Spleen (tissue), 11 donors: ENCODE results near the gene PHF24. TPM values are rescaled to one million over a fixed set of nuclear protein-coding genes. Genes with fewer than 3 reads are reported as not detected.
"Not testable (repeated sequence)": the region's sequence is repeated elsewhere in the genome, so short reads cannot be mapped to it uniquely, and the experiment has no call there.

Experiments used
- DNase-seq: peaks from one replicate; pipeline ENCODE4 v3.0.0-alpha.2; 2020
- H3K27ac ChIP-seq, 8 donors: fragments of 200-600 bp; sonication (generic) in 7 of 8; 1 replicate in 4 of 8; 2 replicates in 4 of 8; pipeline versions ENCODE4 v1.5.0 to v1.8.0; 2016 to 2021; ENCODE audit warnings: inconsistent platforms in 4 of 8, mild to moderate bottlenecking in 4 of 8, moderate library complexity in 1 of 8
- H3K27me3 ChIP-seq, 7 donors: fragments of 200-600 bp; sonication (generic) in 6 of 7; replicated peaks in 1 of 7; 1 replicate in 4 of 7; 2 replicates in 3 of 7; pipeline versions ENCODE4 v1.5.0 to v1.8.0; 2016 to 2021; ENCODE audit warnings: inconsistent platforms in 3 of 7, mild to moderate bottlenecking in 1 of 7
- H3K36me3 ChIP-seq, 6 donors: fragments of 200-600 bp; sonication (generic) in 5 of 6; 1 replicate in 4 of 6; 2 replicates in 2 of 6; pipeline versions ENCODE4 v1.5.0 to v1.8.0; 2016 to 2021; ENCODE audit warnings: inconsistent platforms in 2 of 6
- H3K4me1 ChIP-seq, 6 donors: fragments of 200-600 bp; sonication (generic) in 5 of 6; 1 replicate in 3 of 6; 2 replicates in 3 of 6; pipeline versions ENCODE4 v1.5.0 to v1.8.0; 2016 to 2021; ENCODE audit warnings: inconsistent platforms in 3 of 6
- H3K4me3 ChIP-seq, 8 donors: fragments of 200-600 bp; sonication (generic) in 7 of 8; 1 replicate in 4 of 8; 2 replicates in 4 of 8; pipeline versions ENCODE4 v1.5.0 to v1.8.0; 2016 to 2021; ENCODE audit warnings: inconsistent platforms in 4 of 8, mild to moderate bottlenecking in 4 of 8, moderate library complexity in 2 of 8
- H3K9me3 ChIP-seq, 8 donors: fragments of 200-600 bp; sonication (generic) in 7 of 8; 1 replicate in 4 of 8; 2 replicates in 4 of 8; pipeline versions ENCODE4 v1.5.0 to v1.8.0; 2016 to 2021; ENCODE audit warnings: inconsistent platforms in 4 of 8
- CTCF ChIP-seq, 11 experiments: fragments of 200-600 bp in 7 of 11; fragments of 450-650 bp in 4 of 11; sonication (generic) in 4 of 11; IDR thresholded peaks in 8 of 11; conservative IDR thresholded peaks in 3 of 11; 1 replicate in 7 of 11; 2 replicates in 4 of 11; pipeline versions ENCODE4 v1.4.0 to v1.8.0; 2016 to 2021; ENCODE audit warnings: antibody characterized with exemption in 11 of 11, inconsistent platforms in 4 of 11, mild to moderate bottlenecking in 1 of 11
- POLR2A ChIP-seq, 3 donors: fragments of 450-650 bp; IDR thresholded peaks; one replicate each; pipeline ENCODE4 v1.5.1; 2017; ENCODE audit warnings: antibody characterized with exemption in 3 of 3, mild to moderate bottlenecking in 1 of 3
- POLR2AphosphoS5 ChIP-seq, 3 donors: sonication (generic); formaldehyde crosslinking; IDR thresholded peaks; one replicate each; pipeline ENCODE4 v1.5.1; 2017; ENCODE audit warnings: antibody characterized with exemption in 3 of 3
- WGBS, 5 donors: extraction: QIAGEN DNeasy Blood & Tissue Kit in 3 of 5; methylation state at CpG; one replicate each; pipeline versions ENCODE4 v1.1.5 to v1.1.7; 2013 to 2018; 5-methylcytosine and 5-hydroxymethylcytosine counted together
- intact Hi-C: fragments of 100-400 bp; cut with DNase I; formaldehyde crosslinking; loops from one replicate; pipeline ENCODE4 v1.15.0; 2023; ENCODE audit warnings: low total_unique reads
- polyA plus RNA-seq, 3 donors: library from polyadenylated mRNA; stranded (reverse); fragments of 200-250 nt; gene quantifications; one replicate each; pipeline ENCODE4 v1.2.1, GENCODE V29; 2013
- total RNA-seq, 7 donors: library from RNA; depleted of rRNA in 3 of 7; stranded (reverse); fragments of >200 nt in 3 of 7; fragmentation: NEBNext Ultra II Directional in 4 of 7; extraction: Animal tissue kit (Norgen Biotek cat#: 25700) in 4 of 7; gene quantifications; one replicate each; pipeline versions ENCODE4 v1.1.0 to v1.2.1, GENCODE V29; 2016 to 2021
- donor health status: healthy with polysubstance abuse.
- donor health status: DM: no; HTN: no; CAD: no; lungs with moderate emphysema.
- donor health status: DM: no; HTN: no; CAD: no.
- donor health status: Bipolar disorder and iron deficiency.
- donor health status: healthy.
- donor health status: DM: no; HTN: no; CAD: no.
- donor health status: DM: yes; HTN: yes; CAD: no.

The PHF24 gene
- total and polyA plus RNA-seq, 10 donors = 0.17 to 2.4 (median 0.37) TPM

DNA sequence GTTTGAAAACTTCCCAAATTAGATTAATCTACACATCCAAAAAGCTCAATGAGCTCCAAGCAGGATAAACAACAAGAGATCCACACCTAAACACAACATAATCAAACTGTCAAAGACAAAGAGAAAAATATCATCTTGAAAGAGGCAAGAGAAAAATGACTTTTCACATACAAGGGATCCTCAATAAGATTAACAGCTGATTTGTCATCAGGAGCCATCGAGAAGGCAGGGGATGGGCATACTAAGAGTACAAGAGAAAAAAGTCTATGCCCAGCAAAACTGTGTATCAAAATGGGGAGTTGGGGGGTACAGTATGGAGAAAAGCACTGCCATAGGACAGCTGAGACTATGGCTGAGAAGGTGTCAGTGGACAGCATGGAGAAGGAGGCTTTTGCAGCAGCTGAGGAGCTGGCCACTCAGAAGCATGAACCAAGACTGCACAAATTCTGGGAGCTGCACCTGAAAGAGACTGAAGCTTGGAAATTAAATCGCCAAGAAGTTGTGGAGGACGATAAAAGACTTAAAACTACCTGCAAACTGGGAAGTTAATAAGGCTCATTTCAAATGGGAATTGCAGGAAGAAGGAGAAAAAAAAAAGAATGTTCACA is 52.4 kb downstream of the PHF24 start:
- Histone ChIP-seq H3K4me1 (no peaks in the 10 kb centered on the region), H3K36me3 (peaks cover 0 to 58% (median 12%) of the 10 kb centered on the region in 6 donors), H3K4me3 (no peak overlapping the region), H3K27me3 (no peaks in the 10 kb centered on the region), H3K27ac (no peak overlapping the region), H3K9me3 (peaks cover 3 to 30% (median 27%) of the 10 kb centered on the region in 8 donors)
- TF ChIP-seq POLR2A (IDR thresholded peaks at IDR 0.05) (no peak), POLR2AphosphoS5 (IDR thresholded peaks at IDR 0.05) (no peak)
- intact Hi-C loops = no loop called here
- DNase-seq = no peak
- 88 to 96% (median 93%) methylated on average over 3 of the region's 3 CpGs for WGBS, 5 donors

DNA sequence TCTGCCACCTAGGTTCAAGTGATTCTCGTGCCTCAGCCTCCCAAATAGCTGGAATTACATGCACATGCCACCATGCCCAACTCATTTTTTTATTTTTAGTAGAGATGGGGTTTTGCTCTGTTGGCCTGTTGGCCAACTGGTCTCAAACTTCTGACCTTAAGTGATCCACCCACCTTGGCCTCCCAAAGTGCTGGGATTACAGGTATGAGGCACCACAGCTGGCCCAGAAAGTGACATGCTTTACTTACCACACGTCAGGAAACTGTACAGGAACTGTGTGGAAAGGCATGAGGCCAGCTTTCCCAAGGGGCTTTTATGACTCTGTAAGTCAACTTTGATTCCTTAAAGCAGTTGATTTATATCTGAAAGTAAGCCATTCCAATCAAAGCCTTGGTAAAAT is 56.4 kb downstream of the PHF24 start:
- intact Hi-C loops = no loop called here
- Histone ChIP-seq H3K9me3 (peaks cover 3 to 29% (median 26%) of the 10 kb centered on the region in 8 donors), H3K27ac (no peak overlapping the region), H3K4me1 (no peaks in the 10 kb centered on the region), H3K27me3 (no peaks in the 10 kb centered on the region), H3K4me3 (no peak overlapping the region), H3K36me3 (peaks cover 0 to 60% (median 11%) of the 10 kb centered on the region in 6 donors)
- 57 to 68% (median 65%) methylated on average over 2 of the region's 2 CpGs for WGBS, 5 donors
- DNase-seq = no peak
- TF ChIP-seq POLR2A (IDR thresholded peaks at IDR 0.05) = no peak
- TF ChIP-seq POLR2AphosphoS5 (IDR thresholded peaks at IDR 0.05) = no peak
- no peak for TF ChIP-seq CTCF (IDR thresholded peaks at IDR 0.05 in 8 of 11, conservative IDR thresholded peaks at IDR 0.05 in 3 of 11)

- H3K9me3 ChIP-seq, H3K4me3 ChIP-seq, intact Hi-C loops: not testable (repeated sequence)
These were observed 65.4 kb downstream of the PHF24 start for GRCh38 chr9:35023443-35023842.

DNA sequence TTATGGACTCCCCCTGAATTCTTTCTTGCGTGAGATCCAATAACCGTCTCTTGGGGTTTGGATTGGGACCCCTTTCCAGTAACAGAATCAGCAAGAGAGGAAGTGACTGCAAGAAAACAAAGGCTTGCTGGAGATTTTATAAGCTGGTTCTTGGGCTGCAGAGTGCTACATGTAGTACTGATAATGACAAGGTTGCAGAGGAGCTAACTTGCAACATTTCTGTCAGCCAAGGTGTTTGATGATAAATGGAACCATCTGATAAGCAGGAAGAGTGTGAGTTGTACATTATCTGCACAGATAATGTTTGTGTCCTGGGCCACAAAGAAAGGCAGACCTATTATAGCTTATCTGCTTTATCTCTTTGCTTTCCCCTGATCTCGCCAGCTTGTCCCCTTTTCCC is 68.6 kb downstream of the PHF24 start:
- Histone ChIP-seq H3K27me3 (no peaks in the 10 kb centered on the region), H3K4me3 (no peak overlapping the region), H3K9me3 (no peaks in the 10 kb centered on the region), H3K36me3 (peaks cover 0 to 26% (median 0%) of the 10 kb centered on the region in 6 donors), H3K4me1 (peaks cover 0 to 16% (median 0%) of the 10 kb centered on the region in 6 donors), H3K27ac (no peak overlapping the region)
- no peak for TF ChIP-seq CTCF (IDR thresholded peaks at IDR 0.05 in 8 of 11, conservative IDR thresholded peaks at IDR 0.05 in 3 of 11)
- TF ChIP-seq POLR2AphosphoS5 (IDR thresholded peaks at IDR 0.05) = no peak
- TF ChIP-seq POLR2A (IDR thresholded peaks at IDR 0.05) = no peak
- 62 to 72% (median 63%) methylated on average over 3 of the region's 3 CpGs for WGBS, 5 donors
- intact Hi-C loops = no loop called here
- no peak for DNase-seq

More at GRCh38 chr9:35023443-35023842, 65.4 kb downstream of the PHF24 start:
- peaks cover 0 to 35% (median 0%) of the 10 kb centered on the region in 6 donors for H3K36me3 ChIP-seq
- peak overlapping the region in 2 of 8 donors; percentile 57 to 63 for H3K27ac ChIP-seq
- WGBS, 5 donors = 17 to 19% (median 18%) methylated on average over 5 of the region's 5 CpGs
- H3K27me3 ChIP-seq, DNase-seq: not testable (repeated sequence)
- H3K4me1 ChIP-seq = peaks cover 0 to 16% (median 0%) of the 10 kb centered on the region in 6 donors

DNA sequence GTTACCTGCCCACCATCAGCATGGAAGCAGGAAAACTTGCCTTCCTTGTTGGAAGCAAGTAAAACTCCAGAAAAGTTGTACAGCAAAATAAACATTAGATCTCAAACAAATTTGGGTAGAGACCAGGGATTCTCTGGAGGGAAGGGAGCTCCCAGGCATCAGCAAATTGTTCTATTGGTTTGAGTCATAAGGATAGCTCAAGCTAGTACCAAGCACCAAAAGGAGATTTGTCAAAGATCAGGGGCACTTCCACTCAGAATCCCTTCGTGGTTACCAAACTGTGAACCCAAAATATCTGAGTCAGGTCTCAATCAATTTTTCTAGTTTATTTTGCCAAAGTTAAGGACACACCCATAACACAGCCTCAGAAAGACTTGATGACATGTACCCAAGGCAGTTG is 69.3 kb downstream of the PHF24 start:
- intact Hi-C loops = no loop called here
- 62 to 94% (median 86%) methylated on average over 1 of the region's 1 CpG for WGBS, 5 donors
- Histone ChIP-seq H3K27me3 (no peaks in the 10 kb centered on the region), H3K4me1 (peaks cover 0 to 15% (median 0%) of the 10 kb centered on the region in 6 donors), H3K4me3 (no peak overlapping the region), H3K36me3 (peaks cover 0 to 26% (median 0%) of the 10 kb centered on the region in 6 donors), H3K27ac (no peak overlapping the region), H3K9me3 (no peaks in the 10 kb centered on the region)
- DNase-seq = no peak
- TF ChIP-seq CTCF (IDR thresholded peaks at IDR 0.05 in 8 of 11, conservative IDR thresholded peaks at IDR 0.05 in 3 of 11) = no peak
- no peak for TF ChIP-seq POLR2AphosphoS5 (IDR thresholded peaks at IDR 0.05)
- TF ChIP-seq POLR2A (IDR thresholded peaks at IDR 0.05) = no peak
